PFSK-1 (cell line): Measurements from ENCODE around the gene EIF4A3.

ENCODE experiments used
- POLR2AphosphoS5 ChIP-seq: IDR thresholded peaks from 2 replicates; pipeline ENCODE4 v1.6.1; 2012; ENCODE audit warnings: low read depth, mild to moderate bottlenecking, control low read depth, low read length, moderate library complexity
- TF ChIP-seq, protein P1 (sequence below), 2 experiments: IDR thresholded peaks; 2 replicates each; pipeline versions ENCODE4 v1.6.1 to v1.8.0; 2011 to 2012; ENCODE audit warnings: low read depth in 2 of 2, low read length in 2 of 2, control low read depth in 1 of 2, inconsistent platforms in 1 of 2, mild to moderate bottlenecking in 1 of 2, moderate library complexity in 1 of 2; ENCODE audit not compliant: insufficient read depth in 1 of 2

DNA sequence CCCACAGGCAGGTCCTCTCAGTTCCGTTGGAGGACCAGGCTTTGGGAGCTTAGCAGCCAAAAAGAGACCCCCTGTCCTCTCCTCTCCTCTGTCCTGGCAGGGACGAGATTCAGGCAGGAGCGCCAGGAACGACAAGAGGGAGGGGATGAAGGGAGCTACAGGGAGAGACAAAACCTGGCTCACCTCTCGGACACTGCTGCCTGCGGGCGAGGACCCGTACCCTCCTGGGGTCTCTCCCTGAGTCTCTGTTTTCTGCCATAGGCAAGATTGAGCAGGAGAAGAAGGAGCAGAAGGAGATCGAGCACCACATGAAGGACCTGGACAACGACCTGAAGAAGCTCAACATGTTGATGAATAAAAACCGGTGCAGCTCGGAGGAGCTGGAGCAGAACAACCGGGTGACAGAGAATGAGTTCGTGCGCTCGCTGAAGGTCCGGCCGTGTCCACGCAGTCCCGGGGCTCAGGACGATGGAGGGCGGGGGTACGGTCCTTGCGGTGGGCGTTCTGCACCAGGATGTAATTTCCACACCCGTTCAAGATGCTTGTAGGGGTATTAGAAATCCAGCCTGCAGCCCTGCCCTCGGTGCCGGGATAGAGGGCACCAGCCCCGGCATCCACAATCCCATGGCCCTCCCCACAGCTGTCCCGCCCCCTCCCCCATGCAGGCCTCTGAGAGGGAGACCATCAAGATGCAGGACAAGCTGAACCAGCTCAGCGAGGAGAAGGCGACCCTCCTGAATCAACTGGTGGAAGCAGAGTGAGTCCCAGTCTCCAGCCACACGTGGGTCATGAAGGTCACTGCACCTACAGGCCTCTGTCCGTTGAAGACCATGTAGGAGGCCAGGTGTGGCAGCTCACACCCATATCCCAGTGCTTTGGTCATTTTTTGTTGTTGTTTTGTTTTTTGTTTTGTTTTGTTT is 59.3 kb downstream of the EIF4A3 start:
- TF ChIP-seq, protein P1, sequence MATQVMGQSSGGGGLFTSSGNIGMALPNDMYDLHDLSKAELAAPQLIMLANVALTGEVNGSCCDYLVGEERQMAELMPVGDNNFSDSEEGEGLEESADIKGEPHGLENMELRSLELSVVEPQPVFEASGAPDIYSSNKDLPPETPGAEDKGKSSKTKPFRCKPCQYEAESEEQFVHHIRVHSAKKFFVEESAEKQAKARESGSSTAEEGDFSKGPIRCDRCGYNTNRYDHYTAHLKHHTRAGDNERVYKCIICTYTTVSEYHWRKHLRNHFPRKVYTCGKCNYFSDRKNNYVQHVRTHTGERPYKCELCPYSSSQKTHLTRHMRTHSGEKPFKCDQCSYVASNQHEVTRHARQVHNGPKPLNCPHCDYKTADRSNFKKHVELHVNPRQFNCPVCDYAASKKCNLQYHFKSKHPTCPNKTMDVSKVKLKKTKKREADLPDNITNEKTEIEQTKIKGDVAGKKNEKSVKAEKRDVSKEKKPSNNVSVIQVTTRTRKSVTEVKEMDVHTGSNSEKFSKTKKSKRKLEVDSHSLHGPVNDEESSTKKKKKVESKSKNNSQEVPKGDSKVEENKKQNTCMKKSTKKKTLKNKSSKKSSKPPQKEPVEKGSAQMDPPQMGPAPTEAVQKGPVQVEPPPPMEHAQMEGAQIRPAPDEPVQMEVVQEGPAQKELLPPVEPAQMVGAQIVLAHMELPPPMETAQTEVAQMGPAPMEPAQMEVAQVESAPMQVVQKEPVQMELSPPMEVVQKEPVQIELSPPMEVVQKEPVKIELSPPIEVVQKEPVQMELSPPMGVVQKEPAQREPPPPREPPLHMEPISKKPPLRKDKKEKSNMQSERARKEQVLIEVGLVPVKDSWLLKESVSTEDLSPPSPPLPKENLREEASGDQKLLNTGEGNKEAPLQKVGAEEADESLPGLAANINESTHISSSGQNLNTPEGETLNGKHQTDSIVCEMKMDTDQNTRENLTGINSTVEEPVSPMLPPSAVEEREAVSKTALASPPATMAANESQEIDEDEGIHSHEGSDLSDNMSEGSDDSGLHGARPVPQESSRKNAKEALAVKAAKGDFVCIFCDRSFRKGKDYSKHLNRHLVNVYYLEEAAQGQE (IDR thresholded peaks at IDR 0.05; ENCODE audit: insufficient read depth in 1 of 2, low read depth in 2 of 2, low read length in 2 of 2) = no peak
- no peak for TF ChIP-seq POLR2AphosphoS5
